KMS-11 (cell line): Measurements from ENCODE around the gene PCED1B.

Experiments used
- H2AFZ ChIP-seq: fragments of 200-600 bp; sonication (generic); 2 replicates; pipeline ENCODE4 v1.6.1; 2016; ENCODE audit warnings: antibody characterized with exemption, mixed run types, low read depth
- H3K27ac ChIP-seq: fragments of 200-600 bp; sonication (generic); 2 replicates; pipeline ENCODE4 v1.6.1; 2016; ENCODE audit warnings: mild to moderate bottlenecking, mixed run types
- H3K27me3 ChIP-seq: fragments of 200-600 bp; sonication (generic); 2 replicates; pipeline ENCODE4 v1.6.1; 2017; ENCODE audit warnings: mild to moderate bottlenecking, low read depth, mixed run types, moderate library complexity; ENCODE audit not compliant: insufficient read depth
- H3K36me3 ChIP-seq: fragments of 200-600 bp; sonication (generic); 2 replicates; pipeline ENCODE4 v1.6.1; 2017; ENCODE audit warnings: mild to moderate bottlenecking, mixed run types; ENCODE audit not compliant: insufficient read depth
- H3K4me1 ChIP-seq: fragments of 200-600 bp; sonication (generic); 2 replicates; pipeline ENCODE4 v1.6.1; 2016; ENCODE audit warnings: mild to moderate bottlenecking, low read depth, mixed run types; ENCODE audit not compliant: poor library complexity, severe bottlenecking
- H3K4me2 ChIP-seq: fragments of 200-600 bp; sonication (generic); 2 replicates; pipeline ENCODE4 v1.7.0; 2016; ENCODE audit warnings: mild to moderate bottlenecking, mixed run types
- H3K4me3 ChIP-seq: fragments of 200-600 bp; sonication (generic); IDR thresholded peaks from 2 replicates; pipeline ENCODE4 v1.6.1; 2017; ENCODE audit warnings: low read depth, low read length, mixed read lengths; ENCODE audit not compliant: insufficient read depth
- H3K79me2 ChIP-seq: fragments of 200-600 bp; sonication (generic); 2 replicates; pipeline ENCODE4 v1.6.1; 2016; ENCODE audit warnings: low read depth, mixed run types; ENCODE audit not compliant: insufficient read depth
- H3K9ac ChIP-seq: fragments of 200-600 bp; sonication (generic); 2 replicates; pipeline ENCODE4 v1.6.1; 2016; ENCODE audit warnings: mild to moderate bottlenecking, mixed run types
- H4K20me1 ChIP-seq: fragments of 200-600 bp; sonication (generic); 2 replicates; pipeline ENCODE4 v1.6.1; 2016; ENCODE audit warnings: mild to moderate bottlenecking, mixed run types; ENCODE audit not compliant: insufficient read depth
- CTCF ChIP-seq: fragments of 200-600 bp; sonication (generic); conservative IDR thresholded peaks from 2 replicates; pipeline ENCODE4 v1.6.1; 2017; ENCODE audit warnings: low read depth, mild to moderate bottlenecking, antibody characterized with exemption, low read length, moderate library complexity, mixed read lengths

PCED1B gene

DNA sequence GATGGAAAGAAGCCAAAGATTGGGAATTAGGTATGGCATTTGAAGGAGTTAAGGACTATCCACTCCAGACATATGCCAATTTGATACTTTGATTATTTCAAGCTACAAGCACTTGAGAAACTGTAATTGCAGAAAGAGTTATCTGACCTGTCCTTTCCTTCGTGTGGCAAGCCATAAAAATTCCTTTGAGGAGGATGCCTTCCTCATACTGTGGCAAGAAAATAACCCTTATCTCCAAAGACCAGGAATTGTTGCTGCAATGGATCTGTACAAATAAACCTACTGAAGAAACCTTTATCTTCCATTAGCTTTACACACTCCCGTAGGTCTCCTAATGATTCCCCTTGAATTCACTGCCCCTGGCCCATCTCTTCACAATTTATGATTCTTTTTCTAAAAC, 165.4 kb downstream of the PCED1B start:
- no peak overlapping the region for H2AFZ ChIP-seq
- H3K36me3 ChIP-seq: no peaks in the 10 kb centered on the region
- no peaks in the 10 kb centered on the region for H4K20me1 ChIP-seq
- no peak overlapping the region for H3K4me3 ChIP-seq
- TF ChIP-seq CTCF: no peak
- H3K9ac ChIP-seq: no peak overlapping the region
- H3K27me3 ChIP-seq: no peaks in the 10 kb centered on the region
- H3K4me1 ChIP-seq: no peaks in the 10 kb centered on the region
- H3K79me2 ChIP-seq: no peaks in the 10 kb centered on the region
- H3K27ac ChIP-seq: no peak overlapping the region
- no peak overlapping the region for H3K4me2 ChIP-seq

DNA sequence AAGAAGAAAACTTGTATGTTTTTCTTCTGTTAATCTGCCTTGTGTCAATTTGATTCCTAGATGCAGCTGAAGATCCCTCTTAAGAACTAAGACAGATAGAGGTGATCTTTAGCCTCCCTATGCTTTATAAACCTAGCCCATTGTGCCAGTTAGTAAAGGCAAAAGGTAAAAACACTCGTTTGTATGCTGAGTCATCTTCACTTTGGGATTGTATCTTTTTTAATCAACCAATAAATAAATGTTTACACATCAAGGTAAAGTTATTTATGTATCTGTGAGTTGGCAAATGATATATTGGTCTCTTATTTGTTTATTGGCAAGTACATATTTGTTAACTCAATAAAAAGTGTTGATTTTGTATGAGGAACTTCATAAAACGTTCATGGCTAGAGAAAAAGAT, 166.2 kb downstream of the PCED1B start:
- TF ChIP-seq CTCF: no peak
- Histone ChIP-seq H3K79me2 (no peaks in the 10 kb centered on the region), H3K9ac (no peak overlapping the region), H3K4me3 (no peak overlapping the region), H4K20me1 (no peaks in the 10 kb centered on the region), H3K27me3 (no peaks in the 10 kb centered on the region), H2AFZ (no peak overlapping the region; the same call in 1 of the 2 replicates), H3K36me3 (no peaks in the 10 kb centered on the region), H3K4me2 (no peak overlapping the region), H3K27ac (no peak overlapping the region), H3K4me1 (no peaks in the 10 kb centered on the region)

DNA sequence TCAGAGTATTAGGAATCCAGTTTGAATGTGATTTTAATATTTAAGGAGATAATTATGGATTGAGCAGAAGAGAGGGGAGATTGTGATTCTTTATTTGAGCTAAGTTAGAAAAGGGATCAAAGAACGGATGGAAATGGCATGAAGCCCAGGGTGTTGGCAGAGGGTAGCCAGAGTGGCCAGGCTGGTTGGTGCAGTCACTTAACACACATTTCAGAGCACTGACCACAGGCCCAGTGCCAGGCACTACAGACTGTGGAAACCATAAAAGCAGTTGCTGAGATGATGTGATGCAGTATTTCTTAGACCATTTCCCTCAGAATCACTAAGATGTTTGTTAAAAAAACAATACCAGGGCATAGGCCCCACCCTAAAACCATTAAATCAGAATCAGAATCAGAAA, 168.0 kb downstream of the PCED1B start:
- no peak for TF ChIP-seq CTCF
- no peaks in the 10 kb centered on the region for H4K20me1 ChIP-seq
- H3K36me3 ChIP-seq: no peaks in the 10 kb centered on the region
- no peak overlapping the region for H3K9ac ChIP-seq
- H3K27ac ChIP-seq: no peak overlapping the region
- H3K4me3 ChIP-seq: no peak overlapping the region
- H3K4me2 ChIP-seq: no peak overlapping the region
- no peaks in the 10 kb centered on the region for H3K27me3 ChIP-seq
- no peaks in the 10 kb centered on the region for H3K79me2 ChIP-seq
- no peaks in the 10 kb centered on the region for H3K4me1 ChIP-seq
- no peak overlapping the region for H2AFZ ChIP-seq

DNA sequence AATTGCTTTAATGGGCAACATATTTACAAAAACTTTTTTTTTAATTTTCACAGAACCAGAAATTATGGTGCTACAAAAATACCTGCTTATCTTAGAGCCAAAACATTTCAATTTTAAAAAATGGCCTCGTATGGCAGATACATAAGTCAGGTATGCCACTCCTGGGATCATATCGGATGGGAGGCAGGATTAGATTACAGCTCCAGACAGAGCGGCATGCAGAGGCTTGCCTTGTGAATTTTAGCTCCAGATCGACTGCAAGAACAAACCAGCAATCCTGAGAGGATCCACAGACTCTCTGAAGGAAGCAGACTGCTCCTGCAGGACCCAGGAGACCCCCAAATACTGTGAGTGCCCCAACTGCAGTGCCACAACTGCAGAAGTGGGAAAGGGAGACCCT, 169.7 kb downstream of the PCED1B start:
- H3K4me3 ChIP-seq: no peak overlapping the region
- no peaks in the 10 kb centered on the region for H4K20me1 ChIP-seq
- H3K36me3 ChIP-seq: no peaks in the 10 kb centered on the region
- no peak overlapping the region for H3K4me2 ChIP-seq
- no peaks in the 10 kb centered on the region for H3K79me2 ChIP-seq
- no peak overlapping the region for H3K27ac ChIP-seq
- no peaks in the 10 kb centered on the region for H3K4me1 ChIP-seq
- no peaks in the 10 kb centered on the region for H3K27me3 ChIP-seq
- no peak for TF ChIP-seq CTCF
- H3K9ac ChIP-seq: no peak overlapping the region
- no peak overlapping the region for H2AFZ ChIP-seq
